ENCODE data around the gene TAS1R2. TPM values are rescaled to one million over a fixed set of nuclear protein-coding genes. Genes with fewer than 3 reads are reported as not detected.
A peak's percentile ranks its signal among the peaks of the same experiment; 100 is the strongest.

Gene TAS1R2
- total and polyA plus RNA-seq, 3 experiments from 2014 or later = not detected

DNA sequence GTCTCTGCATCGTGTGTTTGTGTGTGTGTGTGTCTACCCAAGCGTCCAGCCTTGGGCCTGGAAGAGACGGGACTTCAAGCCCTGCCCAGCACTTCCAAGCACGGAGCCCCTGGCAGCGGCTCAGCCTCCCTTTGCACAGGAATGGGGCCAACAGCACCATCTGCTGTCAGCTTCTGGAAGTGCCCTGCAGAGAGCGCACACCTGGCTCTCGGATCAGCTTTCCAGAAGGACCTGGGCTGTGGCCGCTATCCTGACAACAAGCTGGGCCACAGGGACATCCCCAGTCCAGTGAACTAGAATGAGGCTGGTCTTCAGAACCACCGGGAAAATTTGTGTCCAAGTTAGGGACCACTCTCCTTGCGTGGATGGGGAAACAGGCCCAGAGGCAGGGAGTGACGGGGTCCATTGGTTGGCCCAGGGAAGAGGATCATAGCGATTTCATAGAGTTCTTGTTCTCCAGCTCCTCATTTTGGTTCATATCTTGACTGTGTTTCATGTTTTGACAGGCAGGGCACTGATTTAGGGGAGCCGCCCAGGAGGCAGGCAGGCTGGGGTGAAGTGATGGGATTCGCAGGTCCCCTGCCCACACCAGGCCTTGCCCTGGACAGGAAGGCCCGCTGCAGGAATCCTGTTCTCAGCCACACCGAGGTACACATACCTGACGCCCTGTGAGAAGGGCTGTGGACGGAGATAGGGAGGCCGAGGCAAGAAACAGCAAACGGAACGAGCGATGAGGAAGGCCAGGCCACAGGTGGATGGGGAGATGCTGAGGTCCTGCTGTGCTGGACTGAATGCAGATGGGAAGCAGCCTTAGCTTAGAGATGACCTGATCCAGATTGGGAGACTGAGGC, 38.4 kb downstream of the TAS1R2 start:
- H3K9me3 Mint-ChIP-seq = peaks cover 0 to 2% (median 1%) of the 10 kb centered on the region in 5 donors
- no peak overlapping the region for H3K4me3 ChIP-seq (ENCODE audit: low read length)
- no peaks in the 10 kb centered on the region for H3K9me3 ChIP-seq (ENCODE audit: low read length)
- H3K27me3 Mint-ChIP-seq = peaks cover 19 to 53% of the 10 kb centered on the region in 2 donors
- peak in 3 of 5 donors; percentile 16 to 41 (median 41) for DNase-seq
- H3K27me3 ChIP-seq (ENCODE audit: insufficient read depth, low read length, poor library complexity, severe bottlenecking) = peaks cover 4% of the 10 kb centered on the region
- no peak overlapping the region for H3K27ac ChIP-seq (ENCODE audit: low read depth, low read length)
- H3K36me3 ChIP-seq (ENCODE audit: insufficient read depth, low read length) = no peaks in the 10 kb centered on the region
- no peaks in the 10 kb centered on the region for H3K4me1 ChIP-seq (ENCODE audit: insufficient read depth, low read length)
- H3K4me1 Mint-ChIP-seq = no peaks in the 10 kb centered on the region
- CTCF ChIA-PET = no interaction called here
- H3K4me3 Mint-ChIP-seq = no peak overlapping the region
- peaks cover 0 to 2% (median 0%) of the 10 kb centered on the region in 3 donors for H3K36me3 Mint-ChIP-seq
- peak overlapping the region in 1 of 8 donors; percentile 83 for H3K27ac Mint-ChIP-seq
- POLR2A ChIA-PET = no interaction called here

DNA sequence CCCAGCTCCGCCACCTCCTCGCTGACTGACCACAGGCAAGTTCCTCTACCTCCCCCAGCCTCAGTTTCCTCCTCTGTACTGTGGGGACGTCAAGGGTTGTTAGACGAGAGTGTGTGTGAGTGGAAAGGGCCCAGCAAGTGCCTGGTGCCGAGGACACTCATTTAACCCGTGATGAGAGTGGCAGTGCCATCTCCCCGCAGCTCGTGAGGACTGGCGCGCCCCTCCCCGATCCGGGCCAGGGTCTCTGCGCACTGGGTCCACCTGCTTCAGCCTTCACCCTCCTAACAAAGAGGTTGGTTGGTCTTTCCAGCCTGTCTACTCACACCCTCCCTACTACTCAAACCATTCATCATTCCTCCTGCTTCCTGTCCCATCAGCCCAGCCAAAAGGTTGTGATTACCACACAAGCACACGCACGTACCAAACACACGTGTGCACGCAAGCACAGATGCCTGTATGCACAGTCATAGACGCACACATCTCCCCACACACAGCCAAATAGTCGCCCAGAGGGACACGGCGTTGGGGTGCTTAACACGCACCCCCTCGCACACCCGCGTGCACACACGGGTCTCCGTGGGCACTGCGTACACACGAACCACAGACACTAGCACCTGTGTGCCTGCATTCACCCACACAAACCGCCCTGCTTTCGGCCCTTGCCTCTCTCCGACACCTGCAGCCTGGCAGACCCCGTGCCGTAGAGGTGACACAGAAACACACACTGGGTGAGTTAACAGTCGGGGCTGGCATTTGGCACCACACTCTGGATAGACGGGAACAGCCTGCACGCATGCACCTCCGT, 39.3 kb downstream of the TAS1R2 start:
- Histone ChIP-seq H3K9me3 (ENCODE audit: low read length) (no peaks in the 10 kb centered on the region), H3K27me3 (ENCODE audit: insufficient read depth, low read length, poor library complexity, severe bottlenecking) (peaks cover 4% of the 10 kb centered on the region), H3K4me3 (ENCODE audit: low read length) (no peak overlapping the region), H3K36me3 (ENCODE audit: insufficient read depth, low read length) (no peaks in the 10 kb centered on the region), H3K4me1 (ENCODE audit: insufficient read depth, low read length) (no peaks in the 10 kb centered on the region), H3K27ac (ENCODE audit: low read depth, low read length) (no peak overlapping the region)
- H3K4me1 Mint-ChIP-seq = no peaks in the 10 kb centered on the region
- no peaks in the 10 kb centered on the region for H3K36me3 Mint-ChIP-seq
- no peak overlapping the region for H3K27ac Mint-ChIP-seq
- H3K9me3 Mint-ChIP-seq = peaks cover 0 to 2% (median 1%) of the 10 kb centered on the region in 5 donors
- peaks cover 19 to 52% of the 10 kb centered on the region in 2 donors for H3K27me3 Mint-ChIP-seq
- no peak overlapping the region for H3K4me3 Mint-ChIP-seq
- CTCF ChIA-PET = no interaction called here
- DNase-seq = no peak
- POLR2A ChIA-PET = no interaction called here

- H3K4me1 Mint-ChIP-seq = no peaks in the 10 kb centered on the region
- DNase-seq = no peak
- H3K27ac Mint-ChIP-seq = peak overlapping the region in 1 of 8 donors; percentile 39
- H3K4me3 Mint-ChIP-seq = no peak overlapping the region
- Histone ChIP-seq H3K4me3 (ENCODE audit: low read length) (no peak overlapping the region), H3K27ac (ENCODE audit: low read depth, low read length) (no peak overlapping the region), H3K4me1 (ENCODE audit: insufficient read depth, low read length) (no peaks in the 10 kb centered on the region), H3K36me3 (ENCODE audit: insufficient read depth, low read length) (no peaks in the 10 kb centered on the region), H3K9me3 (ENCODE audit: low read length) (no peaks in the 10 kb centered on the region), H3K27me3 (ENCODE audit: insufficient read depth, low read length, poor library complexity, severe bottlenecking) (peaks cover 4% of the 10 kb centered on the region)
- H3K36me3 Mint-ChIP-seq = no peaks in the 10 kb centered on the region
- POLR2A ChIA-PET = no interaction called here
- peaks cover 0 to 2% (median 0%) of the 10 kb centered on the region in 5 donors for H3K9me3 Mint-ChIP-seq
- CTCF ChIA-PET = no interaction called here
- peaks cover 19 to 56% of the 10 kb centered on the region in 2 donors for H3K27me3 Mint-ChIP-seq
Observed at GRCh38 chr1:18819203-18819602, 40.3 kb downstream of the TAS1R2 start.

DNA sequence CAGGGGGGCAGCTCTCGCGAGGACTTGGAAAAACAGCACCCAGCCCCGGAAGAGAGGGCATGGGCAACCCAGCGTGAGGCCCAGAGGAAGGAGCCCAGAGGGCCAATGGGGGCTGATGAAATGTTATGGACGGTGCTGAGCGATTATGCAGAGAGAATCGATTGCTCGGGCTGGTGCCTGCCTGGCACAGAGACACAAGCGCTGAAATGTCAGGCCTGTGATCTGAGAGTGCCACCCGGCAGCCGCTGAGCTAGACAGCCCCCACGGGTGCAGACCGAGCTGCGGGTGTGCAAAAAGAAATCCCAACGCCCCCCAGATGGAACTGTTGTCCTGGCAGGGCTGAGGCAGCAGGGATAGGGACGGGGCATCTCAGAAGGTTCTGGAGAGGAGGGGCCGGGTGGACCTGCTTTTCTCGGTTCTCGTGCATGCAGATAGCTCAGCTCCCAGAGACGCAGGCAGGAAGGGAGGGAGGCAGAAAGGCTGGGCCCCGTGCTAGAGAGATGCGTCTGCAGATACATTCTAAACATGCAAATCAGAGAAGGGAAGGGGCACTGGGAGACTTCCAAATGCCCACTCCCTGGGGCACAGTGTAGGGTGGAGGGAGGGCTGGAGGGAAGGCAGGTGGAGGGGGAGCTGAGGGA, 41.5 kb downstream of the TAS1R2 start:
- no peak overlapping the region for H3K27ac Mint-ChIP-seq

DNA sequence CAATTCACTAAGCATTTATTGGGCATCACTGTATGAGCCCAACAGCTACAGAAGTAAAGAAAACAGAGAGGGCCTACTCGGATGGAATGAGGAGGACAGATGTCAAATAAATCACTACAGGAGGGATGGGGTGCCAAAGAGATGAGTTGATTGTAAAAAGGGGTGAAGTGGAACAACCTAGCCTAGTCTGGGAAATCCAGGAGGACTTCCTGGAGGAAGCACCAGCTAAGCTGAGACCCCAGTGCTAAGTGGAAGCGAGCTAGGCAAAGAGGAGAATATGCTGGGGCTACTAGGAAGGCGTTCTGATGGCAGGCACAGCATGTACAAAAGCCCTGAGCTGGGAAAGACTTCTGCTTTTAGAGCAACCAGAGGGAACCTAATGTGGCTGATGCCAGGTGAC, 42.1 kb downstream of the TAS1R2 start:
- peaks cover 4% of the 10 kb centered on the region for H3K27me3 ChIP-seq (ENCODE audit: insufficient read depth, low read length, poor library complexity, severe bottlenecking)
- DNase-seq = no peak
- H3K27ac ChIP-seq (ENCODE audit: low read depth, low read length) = no peak overlapping the region
- no peaks in the 10 kb centered on the region for H3K4me1 ChIP-seq (ENCODE audit: insufficient read depth, low read length)
- no peaks in the 10 kb centered on the region for H3K36me3 Mint-ChIP-seq
- H3K36me3 ChIP-seq (ENCODE audit: insufficient read depth, low read length) = no peaks in the 10 kb centered on the region
- H3K9me3 Mint-ChIP-seq = peaks cover 0 to 2% (median 0%) of the 10 kb centered on the region in 5 donors
- H3K27ac Mint-ChIP-seq = no peak overlapping the region
- H3K27me3 Mint-ChIP-seq = peaks cover 25 to 63% of the 10 kb centered on the region in 2 donors
- no peak overlapping the region for H3K4me3 ChIP-seq (ENCODE audit: low read length)
- H3K4me3 Mint-ChIP-seq = no peak overlapping the region
- ChIA-PET POLR2A (no interaction called here), CTCF (no interaction called here)
- no peaks in the 10 kb centered on the region for H3K4me1 Mint-ChIP-seq
- no peaks in the 10 kb centered on the region for H3K9me3 ChIP-seq (ENCODE audit: low read length)

More for the DNA sequence above, 41.5 kb downstream of the TAS1R2 start:
- Histone ChIP-seq H3K4me3 (ENCODE audit: low read length) (no peak overlapping the region), H3K9me3 (ENCODE audit: low read length) (no peaks in the 10 kb centered on the region), H3K27ac (ENCODE audit: low read depth, low read length) (no peak overlapping the region), H3K4me1 (ENCODE audit: insufficient read depth, low read length) (no peaks in the 10 kb centered on the region), H3K36me3 (ENCODE audit: insufficient read depth, low read length) (no peaks in the 10 kb centered on the region), H3K27me3 (ENCODE audit: insufficient read depth, low read length, poor library complexity, severe bottlenecking) (peaks cover 4% of the 10 kb centered on the region)
- CTCF ChIA-PET = no interaction called here
- Mint-ChIP-seq H3K9me3 (peaks cover 0 to 2% (median 0%) of the 10 kb centered on the region in 5 donors), H3K4me3 (no peak overlapping the region), H3K27me3 (peaks cover 22 to 59% of the 10 kb centered on the region in 2 donors), H3K36me3 (no peaks in the 10 kb centered on the region), H3K4me1 (no peaks in the 10 kb centered on the region)
- DNase-seq = no peak
- POLR2A ChIA-PET = no interaction called here

DNA sequence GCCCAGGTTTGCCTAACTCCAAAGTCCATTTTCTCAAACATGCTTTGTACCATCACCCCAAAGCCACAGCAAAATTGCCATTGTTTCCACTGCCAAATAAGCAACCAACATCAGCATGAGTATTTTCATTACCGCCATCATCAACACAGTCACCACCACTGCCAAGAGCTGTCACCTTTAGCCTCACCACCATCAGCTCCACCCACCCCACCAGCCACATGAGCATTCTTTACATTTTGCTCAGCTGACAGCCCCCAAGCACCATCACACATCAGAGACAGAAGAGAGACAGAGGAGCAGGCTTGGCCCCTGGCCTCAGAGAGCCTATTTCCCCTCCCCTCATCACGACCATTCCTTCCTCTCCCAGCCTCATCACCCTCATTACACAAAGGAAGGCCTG, 42.7 kb downstream of the TAS1R2 start:
- H3K9me3 ChIP-seq (ENCODE audit: low read length) = no peaks in the 10 kb centered on the region
- POLR2A ChIA-PET = no interaction called here
- peaks cover 0 to 2% (median 0%) of the 10 kb centered on the region in 5 donors for H3K9me3 Mint-ChIP-seq

DNA sequence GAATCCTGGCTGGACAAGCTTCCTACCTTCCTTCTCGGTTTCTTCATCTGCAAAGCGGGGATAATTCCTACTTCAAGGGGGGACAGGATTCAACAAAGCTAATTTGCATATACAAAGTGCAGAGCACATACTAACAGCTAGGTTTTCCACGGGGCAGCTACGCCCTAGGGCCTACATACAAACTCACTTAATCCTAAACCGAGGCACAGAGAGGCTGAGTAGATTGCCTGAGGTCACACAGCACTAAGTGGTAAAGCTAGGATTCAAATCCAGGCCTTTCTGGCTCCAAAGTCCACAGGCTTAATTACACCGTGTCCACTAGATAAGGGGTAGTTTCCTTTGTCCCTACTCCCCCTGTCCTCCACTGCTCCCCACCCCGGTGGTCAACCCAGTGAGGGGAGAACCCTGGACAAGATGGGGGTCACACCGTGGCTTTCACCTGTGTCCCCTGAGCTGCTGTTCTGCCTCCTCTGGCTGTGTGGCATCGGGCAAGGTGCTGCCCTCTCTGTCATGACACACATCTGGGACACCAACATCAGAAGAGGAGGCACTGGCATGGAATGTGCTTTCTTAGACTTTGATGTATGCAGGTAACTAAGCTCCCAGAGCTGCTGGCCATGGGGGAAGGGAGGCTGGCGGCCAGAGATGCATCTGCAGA, 44.5 kb downstream of the TAS1R2 start:
- no peaks in the 10 kb centered on the region for H3K9me3 Mint-ChIP-seq
- Histone ChIP-seq H3K4me1 (ENCODE audit: insufficient read depth, low read length) (no peaks in the 10 kb centered on the region), H3K36me3 (ENCODE audit: insufficient read depth, low read length) (no peaks in the 10 kb centered on the region), H3K27ac (ENCODE audit: low read depth, low read length) (no peak overlapping the region), H3K9me3 (ENCODE audit: low read length) (no peaks in the 10 kb centered on the region), H3K27me3 (ENCODE audit: insufficient read depth, low read length, poor library complexity, severe bottlenecking) (peaks cover 4% of the 10 kb centered on the region), H3K4me3 (ENCODE audit: low read length) (no peak overlapping the region)
- no peaks in the 10 kb centered on the region for H3K4me1 Mint-ChIP-seq
- ChIA-PET CTCF (no interaction called here), POLR2A (no interaction called here)
- H3K36me3 Mint-ChIP-seq = no peaks in the 10 kb centered on the region
- H3K4me3 Mint-ChIP-seq = no peak overlapping the region
- no peak overlapping the region for H3K27ac Mint-ChIP-seq
- no peak for DNase-seq
- peaks cover 23 to 52% of the 10 kb centered on the region in 2 donors for H3K27me3 Mint-ChIP-seq

More for the DNA sequence above, 42.7 kb downstream of the TAS1R2 start:
- Mint-ChIP-seq H3K27me3 (peaks cover 25 to 65% of the 10 kb centered on the region in 2 donors), H3K36me3 (no peaks in the 10 kb centered on the region), H3K4me1 (no peaks in the 10 kb centered on the region), H3K27ac (peak overlapping the region in 1 of 8 donors; percentile 61), H3K4me3 (no peak overlapping the region)
- CTCF ChIA-PET = no interaction called here
- peaks cover 4% of the 10 kb centered on the region for H3K27me3 ChIP-seq (ENCODE audit: insufficient read depth, low read length, poor library complexity, severe bottlenecking)
- no peaks in the 10 kb centered on the region for H3K36me3 ChIP-seq (ENCODE audit: insufficient read depth, low read length)
- H3K4me1 ChIP-seq (ENCODE audit: insufficient read depth, low read length) = no peaks in the 10 kb centered on the region
- H3K4me3 ChIP-seq (ENCODE audit: low read length) = no peak overlapping the region
- H3K27ac ChIP-seq (ENCODE audit: low read depth, low read length) = no peak overlapping the region
- DNase-seq = no peak

All from CD8-positive, alpha-beta memory T cell (primary cell).